GM12878 (cell line): ENCODE results near the gene ARHGEF16. TPM values are rescaled to one million over a fixed set of nuclear protein-coding genes. Genes with fewer than 3 reads are reported as not detected.

ENCODE experiments used
- ATAC-seq: fragments of 200-7000 bp; cut with Tn5 transposase; 3 replicates; pipeline ENCODE4 v1.9.1; 2020; ENCODE audit warnings: mild to moderate bottlenecking, moderate library complexity
- BruUV-seq: library from RNA; stranded (reverse); fragments of 400-500 nt; replicated peaks from 2 replicates; lab custom pipeline; 2021; lab: Mats Ljungman, UMichigan
- CTCF ChIA-PET: fragments of 300-600 bp; sonication (Branson Sonifier 250); formaldehyde crosslinking; extraction: SDS; loops from one replicate; lab custom pipeline; 2021; ENCODE audit warnings: inconsistent platforms; lab: Yijun Ruan, JAX
- POLR2A ChIA-PET: fragments of 350-600 bp; formaldehyde crosslinking; extraction: SDS; loops from one replicate; lab custom pipeline; 2021; ENCODE audit warnings: inconsistent platforms; lab: Charles Lee
- RAD21 ChIA-PET: fragments of 300-600 bp; sonication (Branson Sonifier 250); formaldehyde crosslinking; loops from one replicate; lab custom pipeline; 2023; ENCODE audit warnings: antibody characterized with exemption; ENCODE audit not compliant: unreplicated experiment; lab: Charles Lee
- SMC1A ChIA-PET: fragments of 300-600 bp; sonication (Branson Sonifier 250); formaldehyde crosslinking; loops from one replicate; lab custom pipeline; 2023; ENCODE audit not compliant: unreplicated experiment, uncharacterized antibody; lab: Charles Lee
- DNase-seq: peaks from one replicate; pipeline ENCODE4 v3.0.0-alpha.2; 2011; ENCODE audit warnings: low read depth, low spot score
- FAIRE-seq: peaks from 3 replicates; lab custom pipeline; 2011; peaks lifted over from hg19 to GRCh38; lab: Jason Lieb, UNC
- H2AFZ ChIP-seq: 2 replicates; pipeline ENCODE4 v1.6.0; 2011; ENCODE audit warnings: low read depth, low read length, control low read depth; ENCODE audit not compliant: control insufficient read depth
- H3K27ac ChIP-seq: 2 replicates; pipeline ENCODE4 v1.5.1; 2011; ENCODE audit warnings: control low read depth; ENCODE audit not compliant: control insufficient read depth, insufficient read depth
- H3K27me3 ChIP-seq, 2 experiments: replicated peaks in 1 of 2; 2 replicates each; pipeline versions ENCODE4 v1.6.0 to v1.6.1; 2011; ENCODE audit warnings: low read length in 1 of 2; ENCODE audit not compliant: control insufficient read depth in 2 of 2, insufficient read depth in 2 of 2
- H3K36me3 ChIP-seq, 2 experiments: 2 replicates each; pipeline ENCODE4 v1.5.1; 2011; ENCODE audit warnings: low read length in 1 of 2; ENCODE audit not compliant: control insufficient read depth in 2 of 2, insufficient read depth in 2 of 2
- H3K4me1 ChIP-seq: 2 replicates; pipeline ENCODE4 v1.6.1; 2011; ENCODE audit warnings: mild to moderate bottlenecking, low read length, moderate library complexity, mixed read lengths; ENCODE audit not compliant: control insufficient read depth, insufficient read depth
- H3K4me2 ChIP-seq: 2 replicates; pipeline ENCODE4 v1.6.0; 2011; ENCODE audit warnings: control low read depth; ENCODE audit not compliant: control insufficient read depth, insufficient read depth
- H3K4me3 ChIP-seq: fragments of 200-600 bp; sonication (generic); 2 replicates; pipeline ENCODE4 v1.5.1; 2016
- H3K79me2 ChIP-seq: 2 replicates; pipeline ENCODE4 v1.6.0; 2011; ENCODE audit warnings: low read length; ENCODE audit not compliant: control insufficient read depth, insufficient read depth
- H3K9ac ChIP-seq: 2 replicates; pipeline ENCODE4 v1.8.0; 2011; ENCODE audit warnings: low read length, control low read depth, mixed read lengths; ENCODE audit not compliant: control insufficient read depth, insufficient read depth
- H3K9me3 ChIP-seq: replicated peaks from 3 replicates; pipeline ENCODE4 v1.5.1; 2011; ENCODE audit warnings: mild to moderate bottlenecking, low read length; ENCODE audit not compliant: control insufficient read depth, insufficient read depth
- H4K20me1 ChIP-seq: 2 replicates; pipeline ENCODE4 v1.6.0; 2011; ENCODE audit not compliant: control insufficient read depth, insufficient read depth
- ASH2L ChIP-seq: fragments of 300-600, 200-600 bp; sonication (generic); IDR thresholded peaks from 2 replicates; pipeline ENCODE4 v1.6.1; 2017; ENCODE audit warnings: low read depth, mild to moderate bottlenecking, borderline replicate concordance
- EGR1 ChIP-seq, 2 experiments: IDR thresholded peaks; 1 replicate in 1 of 2; 2 replicates in 1 of 2; pipeline ENCODE4 v1.6.1; 2011 to 2012; ENCODE audit warnings: low read depth in 2 of 2, low read length in 2 of 2, borderline replicate concordance in 1 of 2, mild to moderate bottlenecking in 1 of 2, moderate library complexity in 1 of 2
- IKZF1 ChIP-seq: fragments of 450-650 bp; conservative IDR thresholded peaks from 2 replicates; pipeline ENCODE4 v1.6.1; 2017; ENCODE audit warnings: antibody characterized with exemption, mild to moderate bottlenecking
- MEF2A ChIP-seq: IDR thresholded peaks from 2 replicates; pipeline ENCODE4 v1.6.1; 2011; ENCODE audit warnings: low read depth, mild to moderate bottlenecking, low read length, moderate library complexity; ENCODE audit not compliant: insufficient read depth
- NBN ChIP-seq: fragments of 450-650 bp; IDR thresholded peaks from 2 replicates; pipeline ENCODE4 v1.6.1; 2016
- NFIC ChIP-seq: IDR thresholded peaks from 2 replicates; pipeline ENCODE4 v1.6.1; 2012; ENCODE audit warnings: low read depth, mild to moderate bottlenecking, inconsistent platforms, low read length, moderate library complexity
- PAX8 ChIP-seq: fragments of 450-650 bp; IDR thresholded peaks from 2 replicates; pipeline ENCODE4 v1.6.1; 2017; ENCODE audit warnings: mild to moderate bottlenecking, moderate library complexity
- RAD51 ChIP-seq: fragments of 450-650 bp; IDR thresholded peaks from 2 replicates; pipeline ENCODE4 v1.6.1; 2016; ENCODE audit warnings: moderate library complexity, mild to moderate bottlenecking, inconsistent platforms
- SREBF2 ChIP-seq: IDR thresholded peaks from 2 replicates; pipeline ENCODE4 v1.6.1; 2012; ENCODE audit warnings: mild to moderate bottlenecking, low read length
- ZSCAN29 ChIP-seq: fragments of 450-650 bp; IDR thresholded peaks from 2 replicates; pipeline ENCODE4 v1.6.1; 2017; ENCODE audit warnings: mild to moderate bottlenecking, moderate library complexity
- WGBS: methylation state at CpG from one replicate; pipeline ENCODE4 v1.1.6; 2016; ENCODE audit warnings: low lambda C conversion rate; ENCODE audit not compliant: insufficient replicate concordance, insufficient coverage; ENCODE audit errors: missing lambda C conversion rate; 5-methylcytosine and 5-hydroxymethylcytosine counted together
- in situ Hi-C: fragments of 300-500 bp; cut with MboI; formaldehyde crosslinking; loops from 9 replicates; pipeline ENCODE4 v1.14.3; 2018; ENCODE audit warnings: mixed read lengths
- intact Hi-C: fragments of 100-400 bp; cut with micrococcal nuclease; formaldehyde crosslinking; loops from one replicate; pipeline ENCODE4 v1.14.2; 2022; ENCODE audit not compliant: unreplicated experiment
- polyA plus RNA-seq, 11 experiments: library from polyadenylated mRNA; depleted of rRNA in 4 of 11; unstranded in 6 of 11; stranded (reverse) in 5 of 11; fragments of >200 nt; fragmentation: Nextera tagmentation in 4 of 11; fragmentation: Illumina TruSeq in 1 of 11; extraction: Ambion mirVana in 4 of 11; extraction: Trizol in 1 of 11; gene quantifications; 1 replicate in 1 of 11; 2 replicates in 10 of 11; pipeline versions ENCODE4 v1.2.1 to v1.2.3, GENCODE V29; 2011 to 2016; ENCODE audit warnings: inconsistent platforms in 2 of 11, missing spikeins in 2 of 11, low read depth in 1 of 11
- total RNA-seq, 4 experiments: library from RNA; depleted of rRNA in 3 of 4; stranded (reverse); fragments of >200 nt in 3 of 4; fragmentation: Illumina TruSeq in 1 of 4; extraction: Trizol in 1 of 4; gene quantifications; 2 replicates each; pipeline versions ENCODE4 v1.2.1 to v1.2.3, GENCODE V29; 2013 to 2021
- TF ChIP-seq, protein P1 (sequence below): fragments of 450-650 bp; formaldehyde crosslinking; IDR thresholded peaks from 2 replicates; pipeline ENCODE4 v1.4.0; 2022; ENCODE audit warnings: mild to moderate bottlenecking, moderate library complexity
- TF ChIP-seq, protein P2 (sequence below): fragments of 450-650 bp; conservative IDR thresholded peaks from 2 replicates; pipeline ENCODE4 v1.6.1; 2017; ENCODE audit warnings: mild to moderate bottlenecking, moderate library complexity
- TF ChIP-seq, protein P3 (sequence below): IDR thresholded peaks from 2 replicates; pipeline ENCODE4 v1.6.1; 2012; ENCODE audit warnings: mild to moderate bottlenecking, low read depth, low read length

The ARHGEF16 gene
- total and polyA plus RNA-seq, 10 of the 15 experiments (the other 5 are each of a cell fraction or from before 2014, with no cell fraction given), result not detected

DNA sequence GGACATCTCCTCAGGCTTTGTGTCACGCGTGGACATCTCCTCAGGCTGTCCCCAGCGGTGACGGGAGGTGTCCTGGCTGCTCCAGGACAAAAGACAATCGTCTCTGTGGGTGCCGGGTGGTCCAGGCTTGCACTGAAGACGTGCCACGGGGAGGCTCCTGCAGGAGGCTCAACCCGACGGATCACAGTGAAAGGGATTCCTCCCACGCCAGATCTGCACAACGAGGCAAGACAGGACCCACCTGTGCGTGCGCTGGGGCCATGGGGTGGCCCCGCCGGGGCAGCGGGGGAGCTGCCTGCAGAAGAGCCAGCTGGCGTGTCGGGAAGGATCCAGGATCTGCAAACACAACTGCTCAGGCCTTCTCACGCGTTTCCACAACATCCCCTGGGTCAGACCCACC lies 18.8 kb upstream of the ARHGEF16 start (continued):
- TF ChIP-seq, protein P1, sequence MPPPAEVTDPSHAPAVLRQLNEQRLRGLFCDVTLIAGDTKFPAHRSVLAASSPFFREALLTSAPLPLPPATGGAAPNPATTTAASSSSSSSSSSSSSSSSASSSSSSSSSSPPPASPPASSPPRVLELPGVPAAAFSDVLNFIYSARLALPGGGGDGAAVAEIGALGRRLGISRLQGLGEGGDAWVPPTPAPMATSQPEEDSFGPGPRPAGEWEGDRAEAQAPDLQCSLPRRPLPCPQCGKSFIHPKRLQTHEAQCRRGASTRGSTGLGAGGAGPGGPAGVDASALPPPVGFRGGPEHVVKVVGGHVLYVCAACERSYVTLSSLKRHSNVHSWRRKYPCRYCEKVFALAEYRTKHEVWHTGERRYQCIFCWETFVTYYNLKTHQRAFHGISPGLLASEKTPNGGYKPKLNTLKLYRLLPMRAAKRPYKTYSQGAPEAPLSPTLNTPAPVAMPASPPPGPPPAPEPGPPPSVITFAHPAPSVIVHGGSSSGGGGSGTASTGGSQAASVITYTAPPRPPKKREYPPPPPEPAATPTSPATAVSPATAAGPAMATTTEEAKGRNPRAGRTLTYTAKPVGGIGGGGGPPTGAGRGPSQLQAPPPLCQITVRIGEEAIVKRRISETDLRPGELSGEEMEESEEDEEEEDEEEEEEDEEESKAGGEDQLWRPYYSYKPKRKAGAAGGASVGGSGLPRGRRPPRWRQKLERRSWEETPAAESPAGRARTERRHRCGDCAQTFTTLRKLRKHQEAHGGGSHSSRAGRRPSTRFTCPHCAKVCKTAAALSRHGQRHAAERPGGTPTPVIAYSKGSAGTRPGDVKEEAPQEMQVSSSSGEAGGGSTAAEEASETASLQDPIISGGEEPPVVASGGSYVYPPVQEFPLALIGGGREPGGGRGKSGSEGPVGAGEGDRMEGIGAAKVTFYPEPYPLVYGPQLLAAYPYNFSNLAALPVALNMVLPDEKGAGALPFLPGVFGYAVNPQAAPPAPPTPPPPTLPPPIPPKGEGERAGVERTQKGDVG (CRISPR knock-in tag), result no peak
- TF ChIP-seq SREBF2 (no peak), ZSCAN29 (no peak), MEF2A (no peak), RAD51 (no peak), IKZF1 (no peak), NFIC (no peak)
- TF ChIP-seq, protein P2, sequence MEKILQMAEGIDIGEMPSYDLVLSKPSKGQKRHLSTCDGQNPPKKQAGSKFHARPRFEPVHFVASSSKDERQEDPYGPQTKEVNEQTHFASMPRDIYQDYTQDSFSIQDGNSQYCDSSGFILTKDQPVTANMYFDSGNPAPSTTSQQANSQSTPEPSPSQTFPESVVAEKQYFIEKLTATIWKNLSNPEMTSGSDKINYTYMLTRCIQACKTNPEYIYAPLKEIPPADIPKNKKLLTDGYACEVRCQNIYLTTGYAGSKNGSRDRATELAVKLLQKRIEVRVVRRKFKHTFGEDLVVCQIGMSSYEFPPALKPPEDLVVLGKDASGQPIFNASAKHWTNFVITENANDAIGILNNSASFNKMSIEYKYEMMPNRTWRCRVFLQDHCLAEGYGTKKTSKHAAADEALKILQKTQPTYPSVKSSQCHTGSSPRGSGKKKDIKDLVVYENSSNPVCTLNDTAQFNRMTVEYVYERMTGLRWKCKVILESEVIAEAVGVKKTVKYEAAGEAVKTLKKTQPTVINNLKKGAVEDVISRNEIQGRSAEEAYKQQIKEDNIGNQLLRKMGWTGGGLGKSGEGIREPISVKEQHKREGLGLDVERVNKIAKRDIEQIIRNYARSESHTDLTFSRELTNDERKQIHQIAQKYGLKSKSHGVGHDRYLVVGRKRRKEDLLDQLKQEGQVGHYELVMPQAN, result no peak

DNA sequence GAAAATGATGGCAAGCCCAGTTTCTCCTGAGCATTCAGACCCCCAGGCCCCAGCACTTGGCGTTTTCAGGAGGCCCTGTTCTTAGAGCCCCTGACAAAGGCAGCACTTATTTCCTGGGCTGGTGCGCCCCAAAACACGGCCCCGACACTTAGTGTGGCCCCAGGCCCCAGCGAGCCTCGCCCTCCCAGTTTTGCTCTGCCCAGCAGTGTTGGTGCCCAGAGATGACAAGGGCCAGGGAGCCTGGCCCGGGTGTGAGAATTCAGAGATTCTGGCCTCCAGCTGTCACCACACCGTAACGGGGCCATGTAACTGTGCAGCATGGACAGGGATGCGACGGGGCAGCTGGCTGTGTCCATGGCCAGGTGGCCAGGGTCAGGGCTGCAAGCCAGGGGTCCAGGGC lies 18.0 kb upstream of the ARHGEF16 start:
- POLR2A ChIA-PET, result no interaction called here
- intact Hi-C loops, result no loop called here
- Histone ChIP-seq H3K9ac (no peak overlapping the region), H4K20me1 (no peaks in the 10 kb centered on the region), H3K4me1 (no peaks in the 10 kb centered on the region), H3K4me3 (no peak overlapping the region), H3K4me2 (no peak overlapping the region), H3K36me3 (no peaks in the 10 kb centered on the region), H3K27me3 (no peaks in the 10 kb centered on the region), H3K9me3 (no peaks in the 10 kb centered on the region), H3K27ac (no peak overlapping the region), H3K79me2 (no peaks in the 10 kb centered on the region), H2AFZ (no peak overlapping the region)
- SMC1A ChIA-PET, result no interaction called here
- BruUV-seq, result no TSS peak
- in situ Hi-C loops, result loop anchor here (10.0 kb wide), 1 partner anchor 62 kb away; no protein-coding TSS in a partner anchor
- CTCF ChIA-PET, result no interaction called here
- no peak for DNase-seq
- no peak for ATAC-seq
- RAD21 ChIA-PET, result no interaction called here
- FAIRE-seq, result no peak
- 73% methylated on average over 11 of the region's 11 CpGs for WGBS
- TF ChIP-seq, protein P3, sequence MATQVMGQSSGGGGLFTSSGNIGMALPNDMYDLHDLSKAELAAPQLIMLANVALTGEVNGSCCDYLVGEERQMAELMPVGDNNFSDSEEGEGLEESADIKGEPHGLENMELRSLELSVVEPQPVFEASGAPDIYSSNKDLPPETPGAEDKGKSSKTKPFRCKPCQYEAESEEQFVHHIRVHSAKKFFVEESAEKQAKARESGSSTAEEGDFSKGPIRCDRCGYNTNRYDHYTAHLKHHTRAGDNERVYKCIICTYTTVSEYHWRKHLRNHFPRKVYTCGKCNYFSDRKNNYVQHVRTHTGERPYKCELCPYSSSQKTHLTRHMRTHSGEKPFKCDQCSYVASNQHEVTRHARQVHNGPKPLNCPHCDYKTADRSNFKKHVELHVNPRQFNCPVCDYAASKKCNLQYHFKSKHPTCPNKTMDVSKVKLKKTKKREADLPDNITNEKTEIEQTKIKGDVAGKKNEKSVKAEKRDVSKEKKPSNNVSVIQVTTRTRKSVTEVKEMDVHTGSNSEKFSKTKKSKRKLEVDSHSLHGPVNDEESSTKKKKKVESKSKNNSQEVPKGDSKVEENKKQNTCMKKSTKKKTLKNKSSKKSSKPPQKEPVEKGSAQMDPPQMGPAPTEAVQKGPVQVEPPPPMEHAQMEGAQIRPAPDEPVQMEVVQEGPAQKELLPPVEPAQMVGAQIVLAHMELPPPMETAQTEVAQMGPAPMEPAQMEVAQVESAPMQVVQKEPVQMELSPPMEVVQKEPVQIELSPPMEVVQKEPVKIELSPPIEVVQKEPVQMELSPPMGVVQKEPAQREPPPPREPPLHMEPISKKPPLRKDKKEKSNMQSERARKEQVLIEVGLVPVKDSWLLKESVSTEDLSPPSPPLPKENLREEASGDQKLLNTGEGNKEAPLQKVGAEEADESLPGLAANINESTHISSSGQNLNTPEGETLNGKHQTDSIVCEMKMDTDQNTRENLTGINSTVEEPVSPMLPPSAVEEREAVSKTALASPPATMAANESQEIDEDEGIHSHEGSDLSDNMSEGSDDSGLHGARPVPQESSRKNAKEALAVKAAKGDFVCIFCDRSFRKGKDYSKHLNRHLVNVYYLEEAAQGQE, result no peak
- no peak for TF ChIP-seq ASH2L
- TF ChIP-seq PAX8, result no peak
- no peak for TF ChIP-seq EGR1 (IDR thresholded peaks at IDR 0.05; ENCODE audit: borderline replicate concordance in 1 of 2, low read depth in 2 of 2, low read length in 2 of 2)
- TF ChIP-seq NBN, result no peak
